Suprapubic skin (tissue), 4 donors: Measurements from ENCODE around the gene INSIG1. TPM values are rescaled to one million over a fixed set of nuclear protein-coding genes. Genes with fewer than 3 reads are reported as not detected.

Source experiments
- DNase-seq, 2 donors: peaks; one replicate each; pipeline ENCODE4 v3.0.0-alpha.2; 2019; ENCODE audit warnings: low spot score in 2 of 2
- H3K27ac ChIP-seq: fragments of 200-600 bp; sonication (generic); one replicate; pipeline ENCODE4 v1.5.1; 2019
- H3K27me3 ChIP-seq: fragments of 200-600 bp; sonication (generic); one replicate; pipeline ENCODE4 v1.5.1; 2019
- H3K36me3 ChIP-seq: fragments of 200-600 bp; sonication (generic); one replicate; pipeline ENCODE4 v1.5.1; 2019
- H3K4me1 ChIP-seq: fragments of 200-600 bp; sonication (generic); one replicate; pipeline ENCODE4 v1.5.1; 2019
- H3K4me3 ChIP-seq: fragments of 200-600 bp; sonication (generic); one replicate; pipeline ENCODE4 v1.5.1; 2019; ENCODE audit warnings: mild to moderate bottlenecking
- H3K9me3 ChIP-seq: fragments of 200-600 bp; sonication (generic); one replicate; pipeline ENCODE4 v1.5.1; 2019
- CTCF ChIP-seq, 2 donors: fragments of 200-600 bp in 1 of 2; fragments of 450-650 bp in 1 of 2; sonication (generic) in 1 of 2; IDR thresholded peaks; one replicate each; pipeline ENCODE4 v1.5.1; 2016 to 2019; ENCODE audit warnings: antibody characterized with exemption in 2 of 2, mild to moderate bottlenecking in 1 of 2, moderate library complexity in 1 of 2
- EP300 ChIP-seq: sonication (generic); formaldehyde crosslinking; IDR thresholded peaks from one replicate; pipeline ENCODE4 v1.6.1; 2017; ENCODE audit warnings: antibody characterized with exemption
- POLR2A ChIP-seq, 2 donors: fragments of 450-650 bp; IDR thresholded peaks; one replicate each; pipeline ENCODE4 v1.6.1; 2017; ENCODE audit warnings: antibody characterized with exemption in 2 of 2, mild to moderate bottlenecking in 2 of 2, moderate library complexity in 2 of 2
- POLR2AphosphoS5 ChIP-seq, 3 donors: sonication (generic); formaldehyde crosslinking; IDR thresholded peaks; one replicate each; pipeline ENCODE4 v1.6.1; 2017; ENCODE audit warnings: antibody characterized with exemption in 3 of 3
- WGBS: methylation state at CpG from one replicate; pipeline ENCODE4 v1.1.5; 2018; 5-methylcytosine and 5-hydroxymethylcytosine counted together
- total RNA-seq, 4 donors: library from RNA; depleted of rRNA; stranded (reverse); fragments of >200 nt; gene quantifications; one replicate each; pipeline ENCODE4 v1.1.0, GENCODE V29; 2016

Gene INSIG1
- total RNA-seq, 4 donors from 2014 or later: 32.0 to 130 (median 95.3) TPM

- Histone ChIP-seq H3K27ac (no peak overlapping the region), H3K4me1 (no peaks in the 10 kb centered on the region), H3K4me3 (no peak overlapping the region), H3K36me3 (no peaks in the 10 kb centered on the region), H3K9me3 (no peaks in the 10 kb centered on the region), H3K27me3 (peaks cover 13% of the 10 kb centered on the region)
- DNase-seq: no peak
- WGBS: 95% methylated on average over 2 of the region's 2 CpGs
- no peak for TF ChIP-seq POLR2AphosphoS5 (IDR thresholded peaks at IDR 0.05)
- TF ChIP-seq CTCF (IDR thresholded peaks at IDR 0.05): no peak
Observed at GRCh38 chr7:155324918-155325235, 27.2 kb downstream of the INSIG1 start.

- no peak overlapping the region for H3K27ac ChIP-seq
- DNase-seq: no peak
- peaks cover 10% of the 10 kb centered on the region for H3K27me3 ChIP-seq
- TF ChIP-seq CTCF (IDR thresholded peaks at IDR 0.05): no peak
- no peak for TF ChIP-seq POLR2AphosphoS5 (IDR thresholded peaks at IDR 0.05)
- TF ChIP-seq POLR2A (IDR thresholded peaks at IDR 0.05): no peak
- no peak for TF ChIP-seq EP300
- no peaks in the 10 kb centered on the region for H3K36me3 ChIP-seq
- WGBS: 67% methylated on average over 9 of the region's 9 CpGs
- no peaks in the 10 kb centered on the region for H3K9me3 ChIP-seq
- H3K4me3 ChIP-seq: no peak overlapping the region
- no peaks in the 10 kb centered on the region for H3K4me1 ChIP-seq
Observed at GRCh38 chr7:155326385-155326784, 28.7 kb downstream of the INSIG1 start.

GRCh38 chr7:155327590-155328320 is 30.1 kb downstream of the INSIG1 start:
- no peak for TF ChIP-seq POLR2AphosphoS5 (IDR thresholded peaks at IDR 0.05)
- no peak for TF ChIP-seq EP300
- TF ChIP-seq CTCF (IDR thresholded peaks at IDR 0.05): no peak
- TF ChIP-seq POLR2A (IDR thresholded peaks at IDR 0.05): no peak
- 78% methylated on average over 11 of the region's 13 CpGs for WGBS
- H3K27me3 ChIP-seq: peaks cover 14% of the 10 kb centered on the region
- H3K4me3 ChIP-seq: no peak overlapping the region
- H3K9me3 ChIP-seq: no peaks in the 10 kb centered on the region
- DNase-seq: no peak
- H3K4me1 ChIP-seq: no peaks in the 10 kb centered on the region
- no peak overlapping the region for H3K27ac ChIP-seq
- no peaks in the 10 kb centered on the region for H3K36me3 ChIP-seq

GRCh38 chr7:155329225-155329624 is 31.5 kb downstream of the INSIG1 start:
- H3K4me1 ChIP-seq: no peaks in the 10 kb centered on the region
- no peak for TF ChIP-seq CTCF (IDR thresholded peaks at IDR 0.05)
- no peak for TF ChIP-seq POLR2A (IDR thresholded peaks at IDR 0.05)
- TF ChIP-seq EP300: no peak
- no peak for TF ChIP-seq POLR2AphosphoS5 (IDR thresholded peaks at IDR 0.05)
- H3K27ac ChIP-seq: no peak overlapping the region
- no peak for DNase-seq
- no peak overlapping the region for H3K4me3 ChIP-seq
- H3K36me3 ChIP-seq: no peaks in the 10 kb centered on the region
- H3K27me3 ChIP-seq: peaks cover 18% of the 10 kb centered on the region
- H3K9me3 ChIP-seq: no peaks in the 10 kb centered on the region
- no CpG with 5 or more reads among the region's 5 CpGs for WGBS

- no peaks in the 10 kb centered on the region for H3K36me3 ChIP-seq
- DNase-seq: no peak
- 48% methylated on average over 4 of the region's 4 CpGs for WGBS
- no peak overlapping the region for H3K27ac ChIP-seq
- no peaks in the 10 kb centered on the region for H3K4me1 ChIP-seq
- no peaks in the 10 kb centered on the region for H3K9me3 ChIP-seq
- TF ChIP-seq EP300 (no peak), CTCF (IDR thresholded peaks at IDR 0.05) (no peak), POLR2A (IDR thresholded peaks at IDR 0.05) (no peak), POLR2AphosphoS5 (IDR thresholded peaks at IDR 0.05) (no peak)
- no peak overlapping the region for H3K4me3 ChIP-seq
- H3K27me3 ChIP-seq: peaks cover 23% of the 10 kb centered on the region
Observed at GRCh38 chr7:155331396-155331795, 33.7 kb downstream of the INSIG1 start.
